Coronary artery (tissue), 2 donors: ENCODE data around the gene IGF2R.
"Not testable (repeated sequence)": the region's sequence is repeated elsewhere in the genome, so short reads cannot be mapped to it uniquely, and the experiment has no call there.

Source experiments
- DNase-seq: peaks from one replicate; pipeline ENCODE4 v3.0.0-alpha.2; 2017; ENCODE audit warnings: low spot score
- H3K27ac ChIP-seq, 2 donors: fragments of 200-600 bp; sonication (generic); one replicate each; pipeline ENCODE4 v1.5.1; 2016 to 2019
- H3K4me3 ChIP-seq: fragments of 200-600 bp; sonication (generic); 2 replicates; pipeline ENCODE4 v1.5.1; 2016; ENCODE audit warnings: mild to moderate bottlenecking, moderate library complexity
- CTCF ChIP-seq: fragments of 200-600 bp; sonication (generic); IDR thresholded peaks from one replicate; pipeline ENCODE4 v1.5.1; 2019; ENCODE audit warnings: antibody characterized with exemption

IGF2R gene

DNA sequence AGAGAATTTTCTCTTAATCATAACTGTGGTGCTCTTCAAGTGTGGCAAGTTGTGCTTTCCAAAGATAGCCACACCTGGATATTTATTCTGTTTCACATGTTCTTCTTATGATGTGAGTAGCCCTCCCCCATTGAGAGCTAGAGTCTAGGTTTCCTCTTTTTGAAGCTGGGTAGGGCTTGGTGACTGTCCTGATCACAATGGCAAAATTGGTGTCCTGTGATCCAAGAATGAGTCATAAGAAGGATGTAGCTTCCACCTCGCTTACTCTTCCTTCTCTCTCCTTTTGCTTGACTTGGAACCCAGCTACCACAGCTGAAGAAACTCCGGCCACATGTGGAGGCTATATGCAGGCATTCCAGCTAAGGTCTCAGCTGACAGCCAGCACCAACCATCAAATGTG is 7.4 kb upstream of the IGF2R start:
- Histone ChIP-seq H3K27ac (no peak overlapping the region), H3K4me3 (no peak overlapping the region)
- no peak for DNase-seq
- TF ChIP-seq CTCF = no peak

- TF ChIP-seq CTCF = no peak
- H3K4me3 ChIP-seq = no peak overlapping the region
- no peak for DNase-seq
- no peak overlapping the region for H3K27ac ChIP-seq
Observed at GRCh38 chr6:159963111-159963510, 5.8 kb upstream of the IGF2R start.

DNA sequence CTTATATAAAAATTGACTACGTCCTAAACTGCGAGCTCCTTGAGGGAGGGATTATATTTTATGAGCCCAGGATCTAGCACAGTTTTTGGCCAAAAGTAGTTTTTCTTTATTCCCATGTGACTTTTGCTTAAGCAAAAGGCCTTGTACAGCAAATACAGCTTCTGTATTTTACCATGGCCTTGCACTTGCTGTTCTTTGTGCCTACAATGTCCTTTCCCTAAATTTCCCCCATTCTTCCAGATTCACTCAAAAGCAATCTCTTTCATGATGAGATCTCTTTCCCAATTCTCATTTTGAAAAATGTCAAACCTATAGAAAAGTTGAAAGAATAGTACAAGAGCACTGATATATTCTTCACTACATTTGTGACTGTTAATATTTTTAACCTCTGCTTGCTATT is 4.8 kb upstream of the IGF2R start:
- TF ChIP-seq CTCF = no peak

DNA sequence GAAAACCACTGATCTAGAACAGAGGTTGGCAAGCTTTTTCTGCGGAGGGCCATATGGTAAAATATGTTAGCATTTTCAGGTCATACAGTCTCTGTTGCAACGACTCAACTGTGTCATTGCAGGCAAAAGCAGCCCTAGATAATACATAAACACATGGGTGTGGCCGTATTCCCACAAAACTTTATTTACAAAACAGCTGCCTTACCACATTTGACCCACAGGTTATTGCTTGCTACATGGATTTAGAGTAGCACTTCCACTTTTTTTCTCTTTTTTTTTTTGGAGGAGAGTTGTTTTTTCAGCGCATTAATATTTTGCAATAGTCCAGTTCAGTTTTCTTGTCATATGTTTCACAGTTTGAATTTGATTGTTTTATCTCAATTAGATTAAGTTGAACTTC is 2.5 kb upstream of the IGF2R start:
- no peak overlapping the region for H3K27ac ChIP-seq
- H3K4me3 ChIP-seq = no peak overlapping the region
- TF ChIP-seq CTCF = no peak
- DNase-seq = no peak

More for the DNA sequence above, 4.8 kb upstream of the IGF2R start:
- H3K27ac ChIP-seq = no peak overlapping the region
- H3K4me3 ChIP-seq = no peak overlapping the region
- DNase-seq = no peak

GRCh38 chr6:159966981-159967380 is 1.9 kb upstream of the IGF2R start:
- Histone ChIP-seq H3K4me3 (no peak overlapping the region), H3K27ac (no peak overlapping the region)
- TF ChIP-seq CTCF = no peak
- DNase-seq = no peak

DNA sequence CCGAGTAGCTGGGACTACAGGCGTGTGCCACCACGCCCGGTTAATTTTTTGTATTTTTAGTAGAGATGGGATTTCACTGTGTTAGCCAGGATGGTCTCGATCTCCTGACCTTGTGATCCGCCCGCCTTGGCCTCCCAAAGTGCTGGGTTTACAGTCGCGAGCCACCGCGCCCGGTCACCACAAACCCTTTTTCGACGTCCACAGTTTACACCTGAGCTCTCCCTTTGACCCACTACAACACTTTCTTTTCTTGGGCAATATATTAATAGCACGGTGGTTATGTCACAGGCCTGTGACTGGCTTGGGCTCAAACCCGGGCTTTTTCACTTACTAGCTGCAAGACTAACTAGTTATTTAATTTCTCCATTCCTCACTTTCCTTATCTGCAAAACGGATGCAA is 1.3 kb upstream of the IGF2R start:
- H3K27ac ChIP-seq, DNase-seq, H3K4me3 ChIP-seq: not testable (repeated sequence)

- Histone ChIP-seq H3K27ac (peak overlapping the region; percentile 89 to 92), H3K4me3 (peak overlapping the region; percentile 93)
- TF ChIP-seq CTCF = no peak
- no peak for DNase-seq
Observed at GRCh38 chr6:159969204-159969912, 476 bp downstream of the IGF2R start.

DNA sequence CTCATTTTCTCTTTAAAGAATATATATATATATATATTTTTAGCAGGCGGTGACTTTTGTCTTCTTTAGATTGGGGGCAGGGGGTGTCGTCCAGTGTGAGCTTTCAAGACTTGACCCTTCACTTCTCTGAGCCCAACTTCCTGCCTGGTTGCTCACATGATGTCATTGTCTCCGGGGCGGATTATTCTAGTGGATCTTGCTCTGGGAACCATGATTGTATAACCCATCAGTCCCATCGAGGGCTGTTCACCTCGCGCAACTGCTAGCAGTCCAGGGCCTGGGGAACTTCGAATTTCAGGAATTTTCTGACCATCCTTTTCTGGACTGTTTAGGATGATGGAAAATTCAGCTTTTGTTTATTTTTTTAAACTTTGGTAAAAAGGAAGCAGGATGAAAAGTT is 1.0 kb downstream of the IGF2R start:
- DNase-seq = no peak
- H3K27ac ChIP-seq = peak overlapping the region; percentile 89 to 92
- peak overlapping the region; percentile 93 for H3K4me3 ChIP-seq
- TF ChIP-seq CTCF = no peak
